ENCODE measurements around the gene MYO1E.

Gene MYO1E

DNA sequence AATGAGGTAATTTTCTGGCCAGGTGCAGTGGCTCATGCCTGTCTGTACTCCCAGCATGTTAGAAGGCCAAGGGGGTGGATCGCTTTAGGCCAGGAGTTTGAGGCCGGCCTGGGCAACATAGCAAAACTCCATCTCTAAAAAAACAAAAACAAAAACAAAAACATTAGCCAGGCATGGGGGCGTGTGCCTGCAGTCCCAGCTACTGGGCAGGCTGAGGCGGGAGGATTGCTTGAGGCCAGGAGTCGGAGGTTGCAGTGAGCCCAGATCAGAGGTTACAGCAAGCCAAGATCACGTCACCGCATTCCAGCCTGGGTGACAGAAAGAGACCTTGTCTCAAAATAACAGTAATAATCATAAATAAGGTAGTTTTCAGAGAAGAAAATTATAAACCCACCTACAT, 110.4 kb downstream of the MYO1E start:
- no peak overlapping the region for H3K4me3 ChIP-seq (ENCODE audit: low read depth, low read length)
- TF ChIP-seq, protein P1, sequence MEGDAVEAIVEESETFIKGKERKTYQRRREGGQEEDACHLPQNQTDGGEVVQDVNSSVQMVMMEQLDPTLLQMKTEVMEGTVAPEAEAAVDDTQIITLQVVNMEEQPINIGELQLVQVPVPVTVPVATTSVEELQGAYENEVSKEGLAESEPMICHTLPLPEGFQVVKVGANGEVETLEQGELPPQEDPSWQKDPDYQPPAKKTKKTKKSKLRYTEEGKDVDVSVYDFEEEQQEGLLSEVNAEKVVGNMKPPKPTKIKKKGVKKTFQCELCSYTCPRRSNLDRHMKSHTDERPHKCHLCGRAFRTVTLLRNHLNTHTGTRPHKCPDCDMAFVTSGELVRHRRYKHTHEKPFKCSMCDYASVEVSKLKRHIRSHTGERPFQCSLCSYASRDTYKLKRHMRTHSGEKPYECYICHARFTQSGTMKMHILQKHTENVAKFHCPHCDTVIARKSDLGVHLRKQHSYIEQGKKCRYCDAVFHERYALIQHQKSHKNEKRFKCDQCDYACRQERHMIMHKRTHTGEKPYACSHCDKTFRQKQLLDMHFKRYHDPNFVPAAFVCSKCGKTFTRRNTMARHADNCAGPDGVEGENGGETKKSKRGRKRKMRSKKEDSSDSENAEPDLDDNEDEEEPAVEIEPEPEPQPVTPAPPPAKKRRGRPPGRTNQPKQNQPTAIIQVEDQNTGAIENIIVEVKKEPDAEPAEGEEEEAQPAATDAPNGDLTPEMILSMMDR (IDR thresholded peaks at IDR 0.05; ENCODE audit: borderline replicate concordance, insufficient read depth, low read depth, low read length), result no peak

DNA sequence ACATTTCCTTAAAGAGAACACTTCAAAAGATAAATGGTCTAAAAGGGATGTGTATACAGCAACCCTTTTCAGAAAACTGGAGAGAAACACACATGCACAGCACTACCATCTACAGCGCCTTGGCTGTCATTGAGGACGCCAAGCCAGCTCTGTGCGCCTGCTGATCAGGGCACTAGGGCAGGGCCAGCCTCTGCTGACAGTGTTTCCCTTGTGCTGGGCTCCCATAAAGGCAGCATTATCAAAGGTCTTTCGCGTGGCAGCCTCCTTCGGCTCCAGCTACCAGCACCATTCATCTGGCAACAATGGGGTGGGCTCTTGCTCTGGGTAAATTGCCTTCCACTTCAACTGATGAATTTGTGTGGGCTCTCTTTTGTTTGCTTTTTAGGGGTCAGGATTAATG, 112.6 kb downstream of the MYO1E start:
- H3K4me3 ChIP-seq (ENCODE audit: low read depth, low read length), result no peak overlapping the region
- TF ChIP-seq, protein P1 (IDR thresholded peaks at IDR 0.05; ENCODE audit: borderline replicate concordance, insufficient read depth, low read depth, low read length), result no peak

DNA sequence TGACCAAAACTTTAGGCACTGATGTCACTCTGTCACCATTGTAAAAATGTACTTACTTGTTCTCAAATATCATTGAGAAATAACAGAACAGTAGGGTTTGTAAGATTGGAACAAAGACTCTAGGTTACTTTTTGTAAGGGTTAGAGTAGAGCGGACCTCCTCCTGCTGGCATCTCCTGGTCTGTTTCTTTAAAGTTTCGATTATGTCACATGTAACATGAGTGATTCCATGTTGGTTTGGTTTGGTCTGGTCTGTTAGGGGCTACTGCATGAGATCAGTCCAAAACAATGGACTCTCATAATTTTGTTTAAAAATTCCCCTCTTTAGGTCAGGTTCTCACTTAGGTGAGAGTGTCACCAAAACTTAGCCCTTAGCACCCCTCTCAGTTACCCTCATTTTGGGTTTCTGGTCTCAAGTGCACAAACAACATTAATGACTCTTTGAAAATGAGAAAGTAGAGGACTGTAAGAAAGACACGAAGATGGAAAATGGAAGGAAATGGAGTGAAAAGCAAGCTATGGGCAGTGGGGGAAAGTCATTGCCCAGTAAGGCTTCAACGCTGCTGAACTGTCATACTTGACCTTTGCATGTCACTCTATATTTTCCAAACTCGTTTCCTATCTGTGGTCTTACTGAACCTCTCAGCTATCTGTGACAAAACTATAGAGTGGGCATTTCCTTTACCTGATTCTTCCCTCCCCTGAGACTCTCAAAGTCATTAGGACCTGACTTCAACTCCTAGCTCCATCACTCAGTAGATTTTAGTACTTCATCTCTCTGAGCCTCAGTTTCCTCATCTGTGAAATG, 113.3 kb downstream of the MYO1E start:
- H3K4me3 ChIP-seq (ENCODE audit: low read depth, low read length), result no peak overlapping the region
- TF ChIP-seq, protein P1 (IDR thresholded peaks at IDR 0.05; ENCODE audit: borderline replicate concordance, insufficient read depth, low read depth, low read length), result no peak

DNA sequence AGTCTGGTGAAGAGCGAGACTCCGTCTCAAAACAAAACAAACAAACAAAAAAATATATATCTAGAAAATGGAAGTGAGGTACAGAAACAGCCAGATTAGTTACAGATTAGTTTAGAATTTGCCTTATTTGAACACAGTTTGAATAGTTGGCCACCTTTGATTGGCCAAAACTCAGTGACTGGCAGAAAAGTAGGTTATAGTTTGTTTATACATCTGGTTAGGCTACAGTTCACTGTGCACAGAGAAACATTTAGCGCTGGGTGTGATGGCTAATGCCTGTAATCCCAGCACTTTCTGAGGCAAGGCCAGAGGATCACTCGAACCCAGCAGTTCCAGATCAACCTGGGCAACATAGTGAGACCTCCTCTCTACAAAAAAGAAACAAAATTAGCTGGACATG, 114.4 kb downstream of the MYO1E start:
- TF ChIP-seq, protein P1 (IDR thresholded peaks at IDR 0.05; ENCODE audit: borderline replicate concordance, insufficient read depth, low read depth, low read length), result no peak
- H3K4me3 ChIP-seq (ENCODE audit: low read depth, low read length), result no peak overlapping the region

DNA sequence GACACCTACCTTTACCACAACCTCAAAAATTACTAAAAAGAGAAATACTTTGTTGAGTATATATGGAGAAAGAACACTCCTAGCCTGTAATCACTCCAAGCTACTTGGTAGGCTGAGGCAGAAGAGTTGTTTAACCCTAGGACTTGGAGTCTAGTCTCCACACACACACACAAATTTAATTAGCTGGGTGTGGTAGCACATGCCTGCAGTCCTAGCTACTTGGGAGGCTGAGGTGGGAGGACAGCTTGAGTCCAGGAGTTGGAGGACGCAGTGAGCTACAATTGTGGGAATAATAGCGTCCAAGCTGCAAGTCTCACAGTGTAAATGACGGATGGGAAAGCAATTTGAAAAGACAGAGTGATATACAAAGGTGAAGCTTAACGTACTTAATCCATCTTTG, 115.5 kb downstream of the MYO1E start:
- H3K4me3 ChIP-seq (ENCODE audit: low read depth, low read length), result no peak overlapping the region
- TF ChIP-seq, protein P1 (IDR thresholded peaks at IDR 0.05; ENCODE audit: borderline replicate concordance, insufficient read depth, low read depth, low read length), result no peak

DNA sequence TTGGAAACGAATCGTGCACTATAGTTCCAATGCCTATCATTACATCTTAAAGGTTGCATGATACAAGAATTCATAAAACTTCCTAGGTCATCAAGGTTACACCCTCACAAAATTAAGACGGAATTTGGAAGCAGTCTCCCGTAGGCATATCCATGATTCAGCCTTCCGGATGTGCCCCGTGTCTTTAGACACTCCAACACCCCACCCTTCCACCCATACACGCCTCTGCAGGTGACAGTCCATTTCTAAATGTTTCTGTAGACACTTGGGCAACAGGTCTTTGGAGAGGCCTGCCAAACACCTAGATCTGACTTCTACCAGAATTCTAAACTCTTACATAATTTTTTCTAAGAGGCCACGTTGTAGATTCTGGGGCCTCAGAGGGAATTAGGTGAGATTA, 116.2 kb downstream of the MYO1E start:
- TF ChIP-seq, protein P1 (IDR thresholded peaks at IDR 0.05; ENCODE audit: borderline replicate concordance, insufficient read depth, low read depth, low read length), result no peak
- no peak overlapping the region for H3K4me3 ChIP-seq (ENCODE audit: low read depth, low read length)

DNA sequence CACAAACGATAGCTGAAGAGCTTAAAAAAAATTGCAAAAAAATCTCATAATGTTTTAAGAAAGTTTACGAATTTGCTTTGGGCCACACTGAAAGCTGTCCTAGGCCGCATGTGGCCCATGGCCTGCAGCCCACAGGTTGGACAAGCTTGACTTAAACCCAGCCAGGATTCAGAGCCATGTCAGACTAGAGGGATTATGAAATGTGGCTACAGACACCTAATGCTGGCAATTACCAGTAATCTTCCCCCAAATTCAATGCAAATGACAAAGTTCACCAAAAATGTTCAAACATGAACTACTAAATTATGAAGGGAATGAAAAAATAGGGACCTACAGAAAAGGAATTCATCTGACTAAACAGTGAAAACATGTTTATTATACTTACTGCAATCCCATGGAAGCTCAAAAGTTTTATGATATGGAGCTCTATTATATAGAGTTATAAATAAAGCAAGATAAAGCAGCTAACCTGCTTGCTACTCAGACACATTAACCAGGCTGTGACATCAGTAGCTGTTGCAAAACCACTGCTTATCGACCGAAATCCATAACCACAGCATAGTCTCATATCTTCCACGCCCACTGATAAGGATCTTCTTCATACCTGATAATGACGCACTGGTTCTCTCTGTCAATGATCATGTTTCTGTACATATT, 116.9 kb downstream of the MYO1E start:
- H3K4me3 ChIP-seq (ENCODE audit: low read depth, low read length), result no peak overlapping the region

More for the DNA sequence above, 116.9 kb downstream of the MYO1E start:
- TF ChIP-seq, protein P1 (IDR thresholded peaks at IDR 0.05; ENCODE audit: borderline replicate concordance, insufficient read depth, low read depth, low read length), result no peak

Data from GM12875 (cell line).